Aorta (tissue), 5 donors: Measurements from ENCODE around the gene SH2D5. TPM values are rescaled to one million over a fixed set of nuclear protein-coding genes. Genes with fewer than 3 reads are reported as not detected.
A peak's percentile ranks its signal among the peaks of the same experiment; 100 is the strongest.

ENCODE experiments used
- ATAC-seq: fragments of 200-7000 bp; cut with Tn5 transposase; one replicate; pipeline ENCODE4 v1.9.1; 2022; ENCODE audit warnings: moderate library complexity; ENCODE audit not compliant: low FRiP score
- DNase-seq, 2 donors: peaks; one replicate each; pipeline ENCODE4 v3.0.0-alpha.2; 2020
- H3K27ac ChIP-seq, 2 donors: one replicate each; pipeline ENCODE4 v1.5.1; 2013; ENCODE audit warnings: low read length in 2 of 2, mild to moderate bottlenecking in 2 of 2, moderate library complexity in 2 of 2, control low read depth in 1 of 2, inconsistent platforms in 1 of 2, low read depth in 1 of 2
- H3K27me3 ChIP-seq, 2 donors: one replicate each; pipeline ENCODE4 v1.6.1; 2013; ENCODE audit warnings: control low read depth in 1 of 2, low read length in 1 of 2, mild to moderate bottlenecking in 1 of 2, moderate library complexity in 1 of 2; ENCODE audit not compliant: insufficient read depth in 2 of 2, control insufficient read depth in 1 of 2
- H3K36me3 ChIP-seq, 2 donors: one replicate each; pipeline ENCODE4 v1.6.1; 2013; ENCODE audit warnings: control low read depth in 1 of 2, low read length in 1 of 2, mild to moderate bottlenecking in 1 of 2; ENCODE audit not compliant: insufficient read depth in 2 of 2, control insufficient read depth in 1 of 2
- H3K4me1 ChIP-seq, 2 donors: one replicate each; pipeline ENCODE4 v1.6.1; 2013; ENCODE audit warnings: low read length in 2 of 2, control low read depth in 1 of 2, mild to moderate bottlenecking in 1 of 2, moderate library complexity in 1 of 2; ENCODE audit not compliant: insufficient read depth in 2 of 2, control insufficient read depth in 1 of 2
- H3K4me3 ChIP-seq, 2 donors: one replicate each; pipeline ENCODE4 v1.5.1; 2013; ENCODE audit warnings: low read length in 2 of 2, control low read depth in 1 of 2, mild to moderate bottlenecking in 1 of 2
- H3K9me3 ChIP-seq: one replicate; pipeline ENCODE4 v1.6.1; 2013; ENCODE audit warnings: mild to moderate bottlenecking, low read length; ENCODE audit not compliant: control insufficient read depth
- WGBS, 2 donors: extraction: QIAGEN DNeasy Blood & Tissue Kit; methylation state at CpG; one replicate each; pipeline ENCODE4 v1.1.7; 2013; 5-methylcytosine and 5-hydroxymethylcytosine counted together
- intact Hi-C, 2 donors: fragments of 100-400 bp; cut with DNase I; formaldehyde crosslinking; loops; one replicate each; pipeline versions ENCODE4 v1.14.2 to v1.15.0; 2022
- polyA plus RNA-seq, 2 donors: library from polyadenylated mRNA; stranded (reverse); fragments of 200-250 nt; gene quantifications; one replicate each; pipeline ENCODE4 v1.2.3, GENCODE V29; 2013
- total RNA-seq, 2 donors: library from RNA; stranded (reverse); fragmentation: NEBNext Ultra II Directional; extraction: Animal tissue kit (Norgen Biotek cat#: 25700); gene quantifications; one replicate each; pipeline ENCODE4 v1.2.1, GENCODE V29; 2021
- donor health status: healthy with polysubstance abuse.
- donor health status: Bipolar disorder and iron deficiency.
- donor health status: DM: no; HTN: no; CAD: no.
- donor health status: DM: no; HTN: no; CAD: no.
- donor health status: DM: yes; HTN: yes; CAD: no.

SH2D5 gene
- total and polyA plus RNA-seq, 4 donors = 0.13 to 0.39 (median 0.26) TPM; not detected in 1

DNA sequence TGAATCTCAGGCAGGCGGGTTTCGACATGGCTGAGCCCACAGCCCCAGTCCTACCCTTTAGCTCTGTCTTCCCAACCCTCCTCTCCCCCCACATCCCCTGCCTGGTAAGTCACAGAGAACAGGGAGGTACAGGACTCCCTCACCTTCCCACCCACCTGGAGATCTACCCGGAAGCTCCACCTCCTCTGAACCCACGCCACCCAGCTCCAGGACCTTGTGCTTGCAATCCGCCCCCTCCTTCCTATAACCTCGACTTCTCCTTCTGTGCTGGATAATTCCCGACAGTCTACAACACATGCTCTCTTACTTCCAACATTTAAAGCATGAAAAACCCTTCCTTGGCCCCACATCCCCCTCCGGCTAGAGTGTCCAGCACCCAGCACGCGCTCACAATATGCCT, 37.0 kb downstream of the SH2D5 start:
- intact Hi-C loops = loop anchor here in 1 of 2 donors (5.0 to 10.0 kb wide), 2 partner anchors 69 to 502 kb away; no protein-coding TSS in a partner anchor
- Histone ChIP-seq H3K27ac (no peak overlapping the region), H3K4me1 (no peaks in the 10 kb centered on the region), H3K36me3 (no peaks in the 10 kb centered on the region), H3K4me3 (no peak overlapping the region), H3K9me3 (no peaks in the 10 kb centered on the region), H3K27me3 (no peaks in the 10 kb centered on the region)
- 82 to 86% methylated on average over 10 of the region's 10 CpGs for WGBS, 2 donors
- DNase-seq = no peak
- ATAC-seq = no peak

DNA sequence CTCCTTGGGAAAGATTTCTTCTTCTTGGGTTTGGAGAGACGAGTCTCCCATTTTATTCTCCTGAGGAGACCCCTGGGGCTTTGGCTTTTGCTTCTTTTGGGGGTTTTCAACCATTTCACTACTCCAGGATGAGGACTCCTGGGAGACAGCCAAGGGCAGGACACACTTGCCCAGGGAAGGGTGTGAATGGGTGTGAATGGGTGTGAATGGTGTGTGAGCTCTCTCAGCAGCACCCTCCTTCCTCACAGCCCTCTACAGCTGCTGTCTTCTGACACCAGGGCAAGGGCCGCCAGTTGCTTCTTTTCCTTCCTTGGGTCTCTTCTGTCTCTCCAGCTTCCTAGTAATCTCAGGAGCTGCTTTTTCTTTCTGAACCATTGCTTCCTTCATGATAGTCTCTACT, 38.9 kb downstream of the SH2D5 start:
- Histone ChIP-seq H3K4me1 (no peaks in the 10 kb centered on the region), H3K36me3 (no peaks in the 10 kb centered on the region), H3K9me3 (no peaks in the 10 kb centered on the region), H3K27me3 (no peaks in the 10 kb centered on the region), H3K27ac (no peak overlapping the region), H3K4me3 (no peak overlapping the region)
- intact Hi-C loops = loop anchor here in 1 of 2 donors (10.0 kb wide), 1 partner anchor 71 kb away; no protein-coding TSS in a partner anchor
- 81 to 91% methylated on average over 2 of the region's 2 CpGs for WGBS, 2 donors
- DNase-seq (no peak), ATAC-seq (no peak)

DNA sequence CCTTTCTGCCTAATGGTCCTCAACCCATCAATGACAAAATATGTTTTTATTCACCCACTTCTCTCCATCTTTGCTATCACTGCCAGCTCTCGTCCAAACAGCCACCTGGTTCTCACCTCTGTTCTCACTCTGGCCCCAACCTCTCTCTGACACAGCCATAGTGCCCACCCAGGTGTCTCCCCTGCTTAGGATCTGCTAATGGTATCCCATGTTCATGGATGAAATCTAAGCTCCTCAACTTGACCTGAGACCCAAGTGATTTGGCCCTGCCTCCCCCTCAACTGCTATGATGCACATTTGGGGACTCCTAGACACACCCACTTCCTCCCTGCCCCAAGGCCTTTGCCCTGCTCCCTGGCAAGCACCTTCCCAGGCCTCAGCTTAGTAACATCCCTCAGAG, 40.6 kb downstream of the SH2D5 start:
- Histone ChIP-seq H3K9me3 (no peaks in the 10 kb centered on the region), H3K4me1 (no peaks in the 10 kb centered on the region), H3K27me3 (no peaks in the 10 kb centered on the region), H3K36me3 (no peaks in the 10 kb centered on the region), H3K27ac (no peak overlapping the region), H3K4me3 (no peak overlapping the region)
- DNase-seq = no peak
- intact Hi-C loops = loop anchor here in 1 of 2 donors (10.0 kb wide), 1 partner anchor 73 kb away; no protein-coding TSS in a partner anchor
- 92 to 93% methylated on average over 1 of the region's 1 CpG for WGBS, 2 donors
- no peak for ATAC-seq

DNA sequence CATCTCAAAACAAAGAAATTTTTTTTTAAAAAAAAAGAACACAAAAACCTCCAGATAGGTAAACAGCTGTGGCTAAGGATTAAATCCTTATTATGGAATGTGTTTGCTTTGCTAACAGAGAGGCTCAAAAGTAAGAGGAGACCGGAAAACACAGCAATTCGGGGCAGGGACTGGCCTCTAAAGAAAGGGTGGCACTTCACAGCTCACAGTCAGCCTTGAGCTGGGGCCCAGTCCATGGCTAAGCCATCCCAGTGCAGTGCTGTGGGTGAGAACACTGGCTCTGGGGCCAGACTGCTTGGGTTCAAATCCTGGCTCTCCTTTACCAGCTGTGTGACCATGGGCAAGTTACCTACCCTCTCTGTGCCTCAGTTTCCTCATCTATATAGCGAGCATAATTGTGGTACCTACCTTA, 42.9 kb downstream of the SH2D5 start:
- no peak for ATAC-seq
- Histone ChIP-seq H3K27ac (no peak overlapping the region), H3K4me1 (no peaks in the 10 kb centered on the region), H3K4me3 (no peak overlapping the region), H3K27me3 (no peaks in the 10 kb centered on the region), H3K36me3 (no peaks in the 10 kb centered on the region), H3K9me3 (no peaks in the 10 kb centered on the region)
- WGBS, 2 donors = 88 to 91% methylated on average over 3 of the region's 3 CpGs
- DNase-seq = no peak
- intact Hi-C loops = loop anchor here in 1 of 2 donors (10.0 kb wide), 1 partner anchor 75 kb away; no protein-coding TSS in a partner anchor

DNA sequence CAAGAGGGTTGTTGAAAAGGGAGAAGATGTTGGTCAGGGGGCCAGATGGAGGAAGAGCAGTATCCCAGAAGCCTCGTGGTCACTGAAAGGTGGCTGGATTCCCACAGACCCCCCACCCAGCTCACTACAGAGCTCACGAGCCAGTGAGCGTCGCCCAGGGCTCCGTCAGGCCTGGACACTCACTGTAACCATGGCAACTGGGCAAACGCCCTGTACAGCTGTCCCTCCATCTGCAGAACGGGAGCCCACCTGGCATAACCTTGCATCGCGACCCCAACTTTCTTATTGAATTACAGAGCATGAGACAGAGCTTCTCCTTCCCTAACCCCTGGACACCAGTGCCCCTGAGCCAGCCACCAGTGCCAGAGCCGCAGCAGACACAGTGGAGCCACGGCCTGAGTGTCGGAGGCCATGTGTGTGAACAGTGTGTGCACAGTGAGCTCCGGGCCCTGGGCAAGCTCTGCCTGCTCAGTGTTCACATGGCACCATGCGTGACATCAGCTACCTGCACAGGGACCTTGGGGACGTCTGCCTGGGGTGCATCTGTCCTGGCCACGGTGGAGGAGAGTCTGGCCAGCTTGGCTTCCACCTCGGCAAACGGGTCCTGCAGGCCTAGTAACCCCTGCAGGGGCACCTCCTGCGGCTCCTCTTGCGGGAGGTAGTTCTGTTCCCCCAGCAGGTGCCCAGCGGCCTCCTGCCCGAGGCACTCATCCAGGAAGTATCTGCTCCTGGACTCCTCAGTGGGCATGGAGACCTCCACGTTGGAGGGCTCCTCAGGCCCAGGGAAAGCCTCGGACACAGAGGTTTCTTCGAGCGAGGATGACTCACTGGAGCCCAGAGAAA, 45.4 kb downstream of the SH2D5 start:
- ATAC-seq (no peak), DNase-seq (no peak)
- no peaks in the 10 kb centered on the region for H3K36me3 ChIP-seq
- 82 to 83% methylated on average over 26 of the region's 26 CpGs for WGBS, 2 donors
- intact Hi-C loops = no loop called here
- no peak overlapping the region for H3K27ac ChIP-seq
- no peaks in the 10 kb centered on the region for H3K4me1 ChIP-seq
- no peak overlapping the region for H3K4me3 ChIP-seq
- H3K27me3 ChIP-seq = no peaks in the 10 kb centered on the region
- no peaks in the 10 kb centered on the region for H3K9me3 ChIP-seq

DNA sequence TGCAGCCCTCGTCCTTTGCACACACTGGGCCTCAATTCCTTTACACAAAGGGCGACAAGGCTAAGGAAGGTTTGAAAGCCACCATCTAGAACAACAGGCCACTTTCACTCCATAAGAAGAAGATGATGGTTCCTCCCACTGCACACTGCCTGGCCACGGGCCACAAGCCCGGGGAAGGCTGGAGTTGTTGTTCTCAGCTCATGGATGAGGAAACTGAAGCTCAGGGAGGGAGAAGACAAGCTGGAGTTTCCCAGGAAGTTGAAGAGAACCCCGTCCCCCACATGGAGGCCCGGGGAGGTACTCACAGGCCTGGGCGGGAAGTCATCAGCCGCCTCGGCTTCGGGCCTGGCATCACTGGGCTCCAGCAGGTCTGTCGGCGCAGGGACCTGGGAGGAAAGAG, 46.8 kb downstream of the SH2D5 start:
- Histone ChIP-seq H3K36me3 (no peaks in the 10 kb centered on the region), H3K4me3 (no peak overlapping the region), H3K9me3 (no peaks in the 10 kb centered on the region), H3K4me1 (no peaks in the 10 kb centered on the region), H3K27me3 (no peaks in the 10 kb centered on the region), H3K27ac (no peak overlapping the region)
- ATAC-seq (no peak), DNase-seq (no peak)
- intact Hi-C loops = no loop called here
- 87% methylated on average over 12 of the region's 12 CpGs for WGBS, 2 donors

DNA sequence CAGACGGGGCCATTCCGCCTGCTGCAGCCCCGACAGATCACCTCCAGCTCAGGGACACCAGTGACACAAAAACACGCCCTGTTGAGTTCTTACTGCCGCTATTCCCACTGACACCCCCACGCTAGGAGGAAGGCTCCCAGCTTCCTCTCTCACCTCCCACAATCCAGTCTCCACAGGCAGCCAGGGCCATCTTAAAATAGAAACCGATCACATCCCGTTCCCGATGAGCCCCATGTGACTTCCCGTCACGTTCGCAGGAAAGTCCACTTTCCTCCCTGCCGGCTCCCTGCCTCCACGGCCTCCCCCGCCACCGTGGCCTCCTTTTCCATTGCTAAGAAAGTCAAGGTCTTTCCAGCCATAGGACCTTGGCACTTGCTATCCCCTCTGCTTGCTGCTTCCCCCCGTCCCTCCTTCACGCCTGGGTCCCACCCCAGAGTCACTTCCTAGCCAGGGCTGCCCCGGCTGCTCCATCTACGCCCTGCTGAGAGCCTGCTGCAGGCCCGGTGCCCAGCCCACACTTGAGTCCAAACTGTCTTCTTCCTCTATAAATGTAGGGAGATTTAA, 47.3 kb downstream of the SH2D5 start:
- H3K4me1 ChIP-seq = no peaks in the 10 kb centered on the region
- no peak for DNase-seq
- no peak overlapping the region for H3K27ac ChIP-seq
- WGBS, 2 donors = 78 to 85% methylated on average over 21 of the region's 21 CpGs
- no peak overlapping the region for H3K4me3 ChIP-seq
- no peaks in the 10 kb centered on the region for H3K9me3 ChIP-seq
- peak; percentile 31 for ATAC-seq
- no peaks in the 10 kb centered on the region for H3K27me3 ChIP-seq
- intact Hi-C loops = no loop called here
- H3K36me3 ChIP-seq = no peaks in the 10 kb centered on the region

DNA sequence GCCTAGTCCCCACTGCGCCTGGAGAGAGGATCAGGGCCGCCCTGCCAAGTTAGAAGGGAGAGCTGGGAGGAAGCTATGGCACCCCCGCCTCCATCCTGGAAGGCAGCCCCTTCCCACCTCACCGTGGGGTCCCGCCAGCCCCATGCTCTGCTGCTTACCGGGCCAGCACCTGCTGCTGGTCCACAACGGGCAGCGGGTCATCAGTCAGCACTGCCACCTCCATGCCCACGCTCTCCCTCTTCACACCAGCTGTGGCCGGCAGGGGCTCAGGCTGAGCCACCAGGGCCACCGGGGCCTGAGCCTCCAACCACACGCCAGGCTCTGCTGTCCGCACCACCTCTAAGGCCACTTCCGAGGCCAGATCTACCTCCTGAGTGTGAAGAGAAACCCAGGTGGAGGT, 47.9 kb downstream of the SH2D5 start:
- Histone ChIP-seq H3K9me3 (no peaks in the 10 kb centered on the region), H3K4me3 (no peak overlapping the region), H3K27me3 (no peaks in the 10 kb centered on the region), H3K4me1 (no peaks in the 10 kb centered on the region), H3K36me3 (no peaks in the 10 kb centered on the region), H3K27ac (no peak overlapping the region)
- WGBS, 2 donors = 92 to 93% methylated on average over 14 of the region's 14 CpGs
- DNase-seq = no peak
- ATAC-seq = peak; percentile 31
- intact Hi-C loops = no loop called here
